GM23248 (cell line): ENCODE results near the gene ZNF644.

Experiments
- EZH2 ChIP-seq: fragments of 200-600 bp; sonication (generic); IDR thresholded peaks from 2 replicates; pipeline ENCODE4 v1.6.1; 2018; ENCODE audit warnings: antibody characterized with exemption, mild to moderate bottlenecking; ENCODE audit not compliant: insufficient read depth, poor library complexity, severe bottlenecking
- EZH2phosphoT487 ChIP-seq: fragments of 200-600 bp; sonication (generic); IDR thresholded peaks from 2 replicates; pipeline ENCODE4 v1.6.1; 2018; ENCODE audit warnings: antibody characterized with exemption, moderate library complexity, mild to moderate bottlenecking, low read depth; ENCODE audit not compliant: insufficient read depth

DNA sequence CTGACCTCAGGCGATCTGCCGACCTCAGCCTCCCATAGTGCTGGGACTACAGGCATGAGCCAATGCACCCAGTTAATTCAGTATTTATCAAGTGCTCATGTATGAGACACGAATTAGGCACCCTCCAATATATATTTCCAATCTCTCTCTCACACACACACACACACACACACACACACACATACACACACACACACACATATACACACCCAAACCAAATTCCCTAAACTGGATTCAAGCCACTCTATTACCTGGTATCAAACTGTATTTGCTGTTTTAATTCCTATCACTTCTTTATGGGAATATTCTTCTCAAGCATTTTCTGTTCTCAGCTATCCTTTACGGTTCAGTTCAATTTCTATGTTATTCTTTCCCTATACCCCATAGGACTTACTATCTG is 8.5 kb downstream of the ZNF644 start:
- TF ChIP-seq EZH2 = no peak
- no peak for TF ChIP-seq EZH2phosphoT487
